ENCODE data around the gene SFN. TPM values are rescaled to one million over a fixed set of nuclear protein-coding genes. Genes with fewer than 3 reads are reported as not detected.

Gene SFN
- 1,000 to 10,000 TPM in 1 of 4 donors, 100 to 1,000 TPM in 3; 364 to 1,347 (median 744) TPM for total RNA-seq

- Histone ChIP-seq H3K27me3 (no peaks in the 10 kb centered on the region), H3K4me1 (peaks cover 73% of the 10 kb centered on the region), H3K9me3 (no peaks in the 10 kb centered on the region), H3K36me3 (no peaks in the 10 kb centered on the region), H3K4me3 (peak within 1 kb of the TSS; percentile 86), H3K27ac (peak within 1 kb of the TSS; percentile 97)
- peak in 1 of 2 donors; percentile 80 for DNase-seq (ENCODE audit: low spot score in 2 of 2)
- 72% methylated on average over 34 of the region's 37 CpGs for WGBS
- no peak for TF ChIP-seq POLR2AphosphoS5 (IDR thresholded peaks at IDR 0.05)
- TF ChIP-seq, protein P1, sequence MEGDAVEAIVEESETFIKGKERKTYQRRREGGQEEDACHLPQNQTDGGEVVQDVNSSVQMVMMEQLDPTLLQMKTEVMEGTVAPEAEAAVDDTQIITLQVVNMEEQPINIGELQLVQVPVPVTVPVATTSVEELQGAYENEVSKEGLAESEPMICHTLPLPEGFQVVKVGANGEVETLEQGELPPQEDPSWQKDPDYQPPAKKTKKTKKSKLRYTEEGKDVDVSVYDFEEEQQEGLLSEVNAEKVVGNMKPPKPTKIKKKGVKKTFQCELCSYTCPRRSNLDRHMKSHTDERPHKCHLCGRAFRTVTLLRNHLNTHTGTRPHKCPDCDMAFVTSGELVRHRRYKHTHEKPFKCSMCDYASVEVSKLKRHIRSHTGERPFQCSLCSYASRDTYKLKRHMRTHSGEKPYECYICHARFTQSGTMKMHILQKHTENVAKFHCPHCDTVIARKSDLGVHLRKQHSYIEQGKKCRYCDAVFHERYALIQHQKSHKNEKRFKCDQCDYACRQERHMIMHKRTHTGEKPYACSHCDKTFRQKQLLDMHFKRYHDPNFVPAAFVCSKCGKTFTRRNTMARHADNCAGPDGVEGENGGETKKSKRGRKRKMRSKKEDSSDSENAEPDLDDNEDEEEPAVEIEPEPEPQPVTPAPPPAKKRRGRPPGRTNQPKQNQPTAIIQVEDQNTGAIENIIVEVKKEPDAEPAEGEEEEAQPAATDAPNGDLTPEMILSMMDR (IDR thresholded peaks at IDR 0.05), result peak; percentile 36 to 65
- peak in 1 of 2 donors; percentile 48 for TF ChIP-seq POLR2A (IDR thresholded peaks at IDR 0.05)
- no peak for TF ChIP-seq EP300 (IDR thresholded peaks at IDR 0.05)
Measured at GRCh38 chr1:26862781-26863684, at the start of gene SFN. SFN (plus strand) TSS chr1:26863149; CDS start chr1:26863213, 64 bp downstream.

DNA sequence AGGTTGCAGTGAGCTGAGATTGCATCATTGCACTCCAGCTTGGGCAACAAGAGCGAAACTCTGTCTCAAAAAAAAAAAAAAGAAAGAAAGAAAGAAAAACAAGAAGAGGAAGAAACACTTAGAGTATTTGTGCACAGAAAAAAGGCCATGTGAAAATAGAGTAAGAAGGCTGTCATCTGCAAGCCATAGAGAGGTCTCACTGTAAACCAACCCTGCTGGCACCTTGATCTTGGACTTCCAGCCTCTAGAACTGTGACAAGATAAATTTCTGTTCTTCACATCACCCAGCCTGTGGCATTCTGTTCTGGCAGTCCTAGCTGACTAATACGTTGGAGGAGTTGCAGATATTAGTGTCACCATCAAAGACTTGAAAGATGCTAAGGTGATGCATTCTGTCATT lies 48.6 kb upstream of the SFN start:
- H3K27me3 ChIP-seq, result no peaks in the 10 kb centered on the region
- no peak for DNase-seq (ENCODE audit: low spot score in 2 of 2)
- 84% methylated on average over 2 of the region's 2 CpGs for WGBS
- H3K36me3 ChIP-seq, result no peaks in the 10 kb centered on the region
- H3K4me3 ChIP-seq, result no peak overlapping the region
- H3K27ac ChIP-seq, result no peak overlapping the region
- H3K9me3 ChIP-seq, result no peaks in the 10 kb centered on the region
- TF ChIP-seq POLR2AphosphoS5 (IDR thresholded peaks at IDR 0.05), result no peak
- TF ChIP-seq EP300 (IDR thresholded peaks at IDR 0.05), result no peak
- TF ChIP-seq POLR2A (IDR thresholded peaks at IDR 0.05), result no peak
- TF ChIP-seq, protein P1 (IDR thresholded peaks at IDR 0.05), result no peak
- H3K4me1 ChIP-seq, result no peaks in the 10 kb centered on the region

DNA sequence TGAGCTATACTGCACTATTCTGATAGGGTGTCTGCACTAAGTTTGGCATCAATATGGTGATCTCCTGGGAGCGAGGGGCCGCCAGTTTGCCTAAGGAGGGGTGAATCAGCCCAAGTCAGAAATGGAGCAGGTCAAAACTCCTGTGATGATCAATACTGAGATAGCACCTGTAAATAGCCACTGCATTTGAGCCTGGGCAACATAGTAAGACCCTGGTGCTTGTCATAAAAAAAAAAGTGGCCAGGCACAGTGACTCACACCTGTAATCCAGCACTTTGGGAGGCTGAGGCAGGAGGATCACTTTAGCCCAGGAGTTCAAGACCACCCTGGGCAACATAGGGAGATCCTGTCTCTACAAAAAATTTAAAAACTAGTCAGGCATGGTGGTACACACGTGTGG lies 48.1 kb upstream of the SFN start:
- Histone ChIP-seq H3K4me1 (no peaks in the 10 kb centered on the region), H3K27me3 (no peaks in the 10 kb centered on the region), H3K4me3 (no peak overlapping the region), H3K9me3 (no peaks in the 10 kb centered on the region), H3K36me3 (no peaks in the 10 kb centered on the region), H3K27ac (no peak overlapping the region)
- DNase-seq (ENCODE audit: low spot score in 2 of 2), result no peak
- no peak for TF ChIP-seq EP300 (IDR thresholded peaks at IDR 0.05)
- TF ChIP-seq, protein P1 (IDR thresholded peaks at IDR 0.05), result no peak
- no peak for TF ChIP-seq POLR2AphosphoS5 (IDR thresholded peaks at IDR 0.05)
- TF ChIP-seq POLR2A (IDR thresholded peaks at IDR 0.05), result no peak
- 84% methylated on average over 3 of the region's 3 CpGs for WGBS

DNA sequence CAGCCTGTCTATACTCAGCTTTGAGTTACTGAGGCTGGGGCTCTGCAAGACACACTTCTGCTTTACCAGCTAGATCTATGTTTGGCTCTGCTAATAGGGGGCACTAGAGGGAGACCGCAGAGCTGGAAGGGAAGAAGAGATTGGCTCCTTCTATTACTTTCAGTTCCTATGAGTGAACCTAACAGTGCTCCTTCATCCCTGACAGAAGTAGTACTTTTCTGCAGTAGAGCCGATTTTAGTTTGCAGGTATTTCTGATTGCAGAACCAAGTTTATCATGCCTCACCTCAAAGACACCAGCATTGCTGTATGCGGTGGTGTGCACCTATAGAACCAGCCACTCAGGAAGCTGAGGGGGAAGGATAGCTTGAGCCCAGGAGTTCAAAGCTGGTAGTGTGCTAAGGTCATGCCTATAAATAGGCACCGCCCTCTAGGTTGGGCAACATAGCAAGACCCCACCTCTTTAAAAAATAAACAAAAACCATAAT lies 42.1 kb upstream of the SFN start:
- no peaks in the 10 kb centered on the region for H3K36me3 ChIP-seq
- TF ChIP-seq EP300 (IDR thresholded peaks at IDR 0.05) (no peak), POLR2A (IDR thresholded peaks at IDR 0.05) (no peak), POLR2AphosphoS5 (IDR thresholded peaks at IDR 0.05) (no peak)
- TF ChIP-seq, protein P1 (IDR thresholded peaks at IDR 0.05), result no peak
- H3K27ac ChIP-seq, result no peak overlapping the region
- 75% methylated on average over 4 of the region's 4 CpGs for WGBS
- H3K27me3 ChIP-seq, result no peaks in the 10 kb centered on the region
- H3K9me3 ChIP-seq, result no peaks in the 10 kb centered on the region
- peaks cover 15% of the 10 kb centered on the region for H3K4me1 ChIP-seq
- no peak for DNase-seq (ENCODE audit: low spot score in 2 of 2)
- H3K4me3 ChIP-seq, result no peak overlapping the region

- no peak for DNase-seq (ENCODE audit: low spot score in 2 of 2)
- no peaks in the 10 kb centered on the region for H3K27me3 ChIP-seq
- no peak overlapping the region for H3K27ac ChIP-seq
- 98% methylated on average over 4 of the region's 4 CpGs for WGBS
- H3K36me3 ChIP-seq, result no peaks in the 10 kb centered on the region
- no peak overlapping the region for H3K4me3 ChIP-seq
- H3K4me1 ChIP-seq, result peaks cover 29% of the 10 kb centered on the region
- no peaks in the 10 kb centered on the region for H3K9me3 ChIP-seq
- TF ChIP-seq EP300 (IDR thresholded peaks at IDR 0.05) (no peak), POLR2AphosphoS5 (IDR thresholded peaks at IDR 0.05) (no peak)
- TF ChIP-seq, protein P1 (IDR thresholded peaks at IDR 0.05), result no peak
Measured at GRCh38 chr1:26822737-26823395, 40.1 kb upstream of the SFN start.
